OCI-LY7 (cell line): ENCODE measurements around the gene MRPL50. TPM values are rescaled to one million over a fixed set of nuclear protein-coding genes. Genes with fewer than 3 reads are reported as not detected.

Source experiments
- BruUV-seq: library from RNA; stranded (reverse); fragments of 400-500 nt; replicated peaks from 2 replicates; lab custom pipeline; 2021; lab: Mats Ljungman, UMichigan
- CTCF ChIA-PET: fragments of 300-600 bp; sonication (Branson Sonifier 250); formaldehyde crosslinking; loops from one replicate; lab custom pipeline; 2022; ENCODE audit warnings: antibody characterized with exemption; ENCODE audit not compliant: unreplicated experiment; lab: Charles Lee
- POLR2A ChIA-PET: fragments of 300-600 bp; sonication (Branson Sonifier 250); formaldehyde crosslinking; loops from one replicate; lab custom pipeline; 2022; ENCODE audit warnings: antibody characterized with exemption; lab: Charles Lee
- DNase-seq: peaks from one replicate; pipeline ENCODE4 v3.0.0-alpha.2; 2015; ENCODE audit warnings: low spot score
- H2AFZ ChIP-seq: fragments of 200-600 bp; sonication (generic), shearing (Covaris generic); 2 replicates; pipeline ENCODE4 v1.6.1; 2014; ENCODE audit warnings: mild to moderate bottlenecking, antibody characterized with exemption, low read length, moderate library complexity
- H3K27ac ChIP-seq: fragments of 200-600 bp; sonication (generic); 2 replicates; pipeline ENCODE4 v1.5.1; 2014; ENCODE audit warnings: mixed run types, low read depth, mild to moderate bottlenecking, moderate library complexity, low read length, inconsistent platforms; ENCODE audit not compliant: poor library complexity, severe bottlenecking
- H3K36me3 ChIP-seq: fragments of 200-600 bp; sonication (generic); 2 replicates; pipeline ENCODE4 v1.6.1; 2014; ENCODE audit warnings: mild to moderate bottlenecking, antibody characterized with exemption, low read length, moderate library complexity, mixed read lengths; ENCODE audit not compliant: insufficient read depth
- H3K4me1 ChIP-seq: fragments of 200-600 bp; sonication (generic); 2 replicates; pipeline ENCODE4 v1.5.1; 2014; ENCODE audit warnings: mild to moderate bottlenecking, low read length; ENCODE audit not compliant: insufficient read depth, poor library complexity, severe bottlenecking
- H3K4me2 ChIP-seq: fragments of 200-600 bp; sonication (generic); 2 replicates; pipeline ENCODE4 v1.6.1; 2014; ENCODE audit warnings: mild to moderate bottlenecking, low read length
- H3K4me3 ChIP-seq: fragments of 200-600 bp; sonication (generic); 2 replicates; pipeline ENCODE4 v1.5.1; 2014; ENCODE audit warnings: mild to moderate bottlenecking, low read depth, low read length; ENCODE audit not compliant: poor library complexity, severe bottlenecking
- H3K79me2 ChIP-seq: fragments of 200-600 bp; sonication (generic); 2 replicates; pipeline ENCODE4 v1.6.1; 2016; ENCODE audit warnings: low read depth, mild to moderate bottlenecking, low read length, moderate library complexity, mixed read lengths; ENCODE audit not compliant: insufficient read depth
- H3K9me2 ChIP-seq: fragments of 200-600 bp; sonication (generic); 2 replicates; pipeline ENCODE4 v1.6.1; 2016; ENCODE audit warnings: mild to moderate bottlenecking, low read length, mixed read lengths; ENCODE audit not compliant: insufficient read depth
- H3K9me3 ChIP-seq: fragments of 200-600 bp; sonication (generic); 2 replicates; pipeline ENCODE4 v1.6.1; 2014; ENCODE audit warnings: mild to moderate bottlenecking, mixed run types, low read length, mixed read lengths
- H4K20me1 ChIP-seq: fragments of 200-600 bp; sonication (generic); 2 replicates; pipeline ENCODE4 v1.6.1; 2014; ENCODE audit warnings: mild to moderate bottlenecking, antibody characterized with exemption, low read length, moderate library complexity, mixed read lengths; ENCODE audit not compliant: insufficient read depth
- EZH2phosphoT487 ChIP-seq: fragments of 200-600 bp; sonication (generic); IDR thresholded peaks from 2 replicates; pipeline ENCODE4 v1.6.1; 2018; ENCODE audit warnings: low read depth, borderline replicate concordance, mild to moderate bottlenecking, mixed run types, antibody characterized with exemption, low read length, moderate library complexity, mixed read lengths
- intact Hi-C: fragments of 100-400 bp; cut with micrococcal nuclease; formaldehyde crosslinking; loops from one replicate; pipeline ENCODE4 v1.10.0; 2022; ENCODE audit not compliant: unreplicated experiment
- total RNA-seq, 2 experiments: library from RNA; depleted of rRNA in 1 of 2; stranded (reverse); fragments of >200 nt in 1 of 2; shearing (Covaris generic) in 1 of 2; gene quantifications; 2 replicates each; pipeline ENCODE4 v1.2.3, GENCODE V29; 2014 to 2022
- TF ChIP-seq, protein P1 (sequence below): fragments of 200-600 bp; sonication (generic); conservative IDR thresholded peaks from 2 replicates; pipeline ENCODE4 v1.5.1; 2014; ENCODE audit warnings: mild to moderate bottlenecking, antibody characterized with exemption, low read length, moderate library complexity, mixed read lengths

The MRPL50 gene
- total RNA-seq, 2 experiments from 2014 or later: 12.8 to 18.5 TPM

DNA sequence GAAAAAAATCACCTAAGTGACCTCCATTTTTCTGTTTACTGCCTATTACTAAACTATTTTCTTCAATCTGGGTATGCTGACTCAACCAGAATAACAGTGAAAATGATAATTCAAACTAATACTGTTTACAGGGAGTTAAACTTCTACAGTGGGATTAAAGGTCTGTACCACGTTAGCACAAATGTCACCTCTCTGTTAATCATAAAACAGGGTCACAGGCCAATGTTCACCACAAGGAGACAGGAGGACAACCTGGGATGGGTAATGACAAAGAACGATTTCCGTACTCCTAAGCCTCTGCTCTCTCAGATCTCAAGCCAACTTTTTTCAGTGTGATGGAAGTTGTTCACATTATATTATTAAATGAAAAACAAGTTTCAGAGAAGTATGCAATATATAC, 34.8 kb upstream of the MRPL50 start:
- Histone ChIP-seq H3K4me3 (no peak overlapping the region), H2AFZ (no peak overlapping the region), H3K9me2 (no peaks in the 10 kb centered on the region), H3K4me2 (no peak overlapping the region), H4K20me1 (no peaks in the 10 kb centered on the region), H3K27ac (no peak overlapping the region), H3K9me3 (no peaks in the 10 kb centered on the region), H3K4me1 (peaks cover 12% of the 10 kb centered on the region), H3K79me2 (no peaks in the 10 kb centered on the region), H3K36me3 (no peaks in the 10 kb centered on the region)
- ChIA-PET POLR2A (interaction anchor here (1.1 kb wide), 1 partner anchor 10 kb away, joined by 4 read pairs; no protein-coding TSS in a partner anchor), CTCF (no interaction called here)
- no peak for TF ChIP-seq EZH2phosphoT487
- TF ChIP-seq, protein P1, sequence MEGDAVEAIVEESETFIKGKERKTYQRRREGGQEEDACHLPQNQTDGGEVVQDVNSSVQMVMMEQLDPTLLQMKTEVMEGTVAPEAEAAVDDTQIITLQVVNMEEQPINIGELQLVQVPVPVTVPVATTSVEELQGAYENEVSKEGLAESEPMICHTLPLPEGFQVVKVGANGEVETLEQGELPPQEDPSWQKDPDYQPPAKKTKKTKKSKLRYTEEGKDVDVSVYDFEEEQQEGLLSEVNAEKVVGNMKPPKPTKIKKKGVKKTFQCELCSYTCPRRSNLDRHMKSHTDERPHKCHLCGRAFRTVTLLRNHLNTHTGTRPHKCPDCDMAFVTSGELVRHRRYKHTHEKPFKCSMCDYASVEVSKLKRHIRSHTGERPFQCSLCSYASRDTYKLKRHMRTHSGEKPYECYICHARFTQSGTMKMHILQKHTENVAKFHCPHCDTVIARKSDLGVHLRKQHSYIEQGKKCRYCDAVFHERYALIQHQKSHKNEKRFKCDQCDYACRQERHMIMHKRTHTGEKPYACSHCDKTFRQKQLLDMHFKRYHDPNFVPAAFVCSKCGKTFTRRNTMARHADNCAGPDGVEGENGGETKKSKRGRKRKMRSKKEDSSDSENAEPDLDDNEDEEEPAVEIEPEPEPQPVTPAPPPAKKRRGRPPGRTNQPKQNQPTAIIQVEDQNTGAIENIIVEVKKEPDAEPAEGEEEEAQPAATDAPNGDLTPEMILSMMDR: no peak
- no peak for DNase-seq
- intact Hi-C loops: no loop called here
- BruUV-seq: no TSS peak

- Histone ChIP-seq H4K20me1 (no peaks in the 10 kb centered on the region), H3K9me3 (no peaks in the 10 kb centered on the region), H3K36me3 (no peaks in the 10 kb centered on the region), H3K4me1 (peaks cover 17% of the 10 kb centered on the region), H3K4me3 (no peak overlapping the region), H3K4me2 (no peak overlapping the region), H3K9me2 (no peaks in the 10 kb centered on the region), H3K79me2 (no peaks in the 10 kb centered on the region), H2AFZ (no peak overlapping the region), H3K27ac (no peak overlapping the region)
- CTCF ChIA-PET: no interaction called here
- BruUV-seq: no TSS peak
- DNase-seq: no peak
- POLR2A ChIA-PET: interaction anchor here (1.1 kb wide), 1 partner anchor 10 kb away, joined by 4 read pairs; no protein-coding TSS in a partner anchor
- intact Hi-C loops: no loop called here
- no peak for TF ChIP-seq EZH2phosphoT487
- TF ChIP-seq, protein P1: no peak
Observed at GRCh38 chr9:101432740-101433139, 34.3 kb upstream of the MRPL50 start.

DNA sequence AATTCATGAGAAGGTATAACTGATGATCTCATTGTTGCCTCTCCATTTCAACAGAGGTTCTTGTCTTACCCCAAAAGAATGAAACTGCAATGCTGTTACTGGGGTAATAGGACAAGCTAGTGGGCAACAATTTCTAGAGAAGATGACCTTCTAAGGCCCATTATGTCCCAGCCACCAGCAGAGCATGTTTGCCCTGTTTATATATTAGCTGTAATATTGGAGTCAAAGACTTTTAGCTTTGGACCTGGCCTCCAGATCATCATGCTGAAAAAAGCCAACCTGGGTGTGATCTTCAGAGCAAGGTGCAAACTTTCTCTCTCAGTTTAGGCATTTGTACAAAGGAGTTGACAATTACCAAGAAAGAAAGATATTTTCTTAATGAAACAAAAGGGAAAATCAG, 33.8 kb upstream of the MRPL50 start:
- H2AFZ ChIP-seq: no peak overlapping the region
- H3K79me2 ChIP-seq: no peaks in the 10 kb centered on the region
- ChIA-PET POLR2A (interaction anchor here (1.1 to 1.7 kb wide), 2 partner anchors 9 to 29 kb away, joined by 4 to 5 read pairs; no protein-coding TSS in a partner anchor), CTCF (no interaction called here)
- no peaks in the 10 kb centered on the region for H3K9me2 ChIP-seq
- intact Hi-C loops: no loop called here
- no peak overlapping the region for H3K4me2 ChIP-seq
- H3K4me1 ChIP-seq: peaks cover 23% of the 10 kb centered on the region
- no peak overlapping the region for H3K27ac ChIP-seq
- no peak for TF ChIP-seq EZH2phosphoT487
- TF ChIP-seq, protein P1: no peak
- DNase-seq: no peak
- no peaks in the 10 kb centered on the region for H4K20me1 ChIP-seq
- H3K4me3 ChIP-seq: no peak overlapping the region
- no peaks in the 10 kb centered on the region for H3K36me3 ChIP-seq
- H3K9me3 ChIP-seq: no peaks in the 10 kb centered on the region
- BruUV-seq: no TSS peak
